SK-N-SH treated with all-trans-retinoic acid at 6 μM for 48 hours (cell line): ENCODE data around the gene SURF2.

ENCODE experiments used
- ATAC-seq: fragments of 200-7000 bp; cut with Tn5 transposase; 3 replicates; pipeline ENCODE4 v1.9.1; 2020; ENCODE audit warnings: mild to moderate bottlenecking, moderate library complexity
- ARNTL ChIP-seq: fragments of 450-650 bp; formaldehyde crosslinking; IDR thresholded peaks from 2 replicates; pipeline ENCODE4 v1.5.0; 2020; ENCODE audit warnings: low read depth, mild to moderate bottlenecking, moderate library complexity, borderline replicate concordance
- BACH2 ChIP-seq: fragments of 250-450 bp; sonication (Bioruptor Pico); IDR thresholded peaks from 2 replicates; pipeline ENCODE4 v1.9.0; 2021; ENCODE audit warnings: mild to moderate bottlenecking, borderline replicate concordance
- CSDC2 ChIP-seq: fragments of 250-450 bp; sonication (Bioruptor Pico); IDR thresholded peaks from 2 replicates; pipeline ENCODE4 v1.5.0; 2020; ENCODE audit warnings: mild to moderate bottlenecking, moderate library complexity
- ESRRG ChIP-seq: fragments of 250-450 bp; sonication (Bioruptor Pico); IDR thresholded peaks from 2 replicates; pipeline ENCODE4 v1.6.1; 2021; ENCODE audit warnings: mild to moderate bottlenecking
- GLIS3 ChIP-seq: fragments of 250-450 bp; sonication (Bioruptor Pico); IDR thresholded peaks from 2 replicates; pipeline ENCODE4 v1.5.0; 2020; ENCODE audit warnings: mild to moderate bottlenecking, moderate library complexity
- OSR1 ChIP-seq: fragments of 250-450 bp; sonication (Bioruptor Pico); IDR thresholded peaks from 2 replicates; pipeline ENCODE4 v1.8.0; 2022; ENCODE audit warnings: moderate library complexity, mild to moderate bottlenecking, inconsistent platforms
- PATZ1 ChIP-seq: fragments of 250-450 bp; sonication (Bioruptor Pico); IDR thresholded peaks from 2 replicates; pipeline ENCODE4 v1.8.0; 2020; ENCODE audit warnings: mild to moderate bottlenecking, moderate library complexity, borderline replicate concordance
- PPARA ChIP-seq: fragments of 250-450 bp; sonication (Bioruptor Pico); IDR thresholded peaks from 2 replicates; pipeline ENCODE4 v1.5.0; 2020; ENCODE audit warnings: mild to moderate bottlenecking, borderline replicate concordance
- SNAI2 ChIP-seq: fragments of 250-450 bp; sonication (Bioruptor Pico); IDR thresholded peaks from 2 replicates; pipeline ENCODE4 v1.5.0; 2020; ENCODE audit warnings: mild to moderate bottlenecking, moderate library complexity
- TCF4 ChIP-seq: fragments of 250-450 bp; sonication (Bioruptor Pico); IDR thresholded peaks from 2 replicates; pipeline ENCODE4 v1.8.0; 2021; ENCODE audit warnings: mild to moderate bottlenecking, moderate library complexity, borderline replicate concordance
- TOX ChIP-seq: fragments of 250-450 bp; sonication (Bioruptor Pico); IDR thresholded peaks from 2 replicates; pipeline ENCODE4 v1.8.0; 2021; ENCODE audit warnings: mild to moderate bottlenecking, moderate library complexity, borderline replicate concordance
- TSHZ2 ChIP-seq: fragments of 250-450 bp; sonication (Bioruptor Pico); IDR thresholded peaks from 2 replicates; pipeline ENCODE4 v1.5.0; 2020; ENCODE audit warnings: mild to moderate bottlenecking, moderate library complexity
- ZC3H10 ChIP-seq: fragments of 250-450 bp; sonication (Bioruptor Pico); IDR thresholded peaks from 2 replicates; pipeline ENCODE4 v1.5.1; 2021; ENCODE audit warnings: mild to moderate bottlenecking, moderate library complexity
- ZFP3 ChIP-seq: fragments of 250-450 bp; sonication (Bioruptor Pico); IDR thresholded peaks from 2 replicates; pipeline ENCODE4 v1.5.0; 2020; ENCODE audit warnings: mild to moderate bottlenecking, moderate library complexity
- ZFP30 ChIP-seq: fragments of 450-650 bp; formaldehyde crosslinking; IDR thresholded peaks from 2 replicates; pipeline ENCODE4 v1.5.0; 2022; ENCODE audit warnings: mild to moderate bottlenecking, moderate library complexity
- ZNF565 ChIP-seq: fragments of 450-650 bp; formaldehyde crosslinking; conservative IDR thresholded peaks from 2 replicates; pipeline ENCODE4 v1.5.0; 2020; ENCODE audit warnings: low read depth, mild to moderate bottlenecking, moderate library complexity
- ZNF70 ChIP-seq: fragments of 450-650 bp; formaldehyde crosslinking; IDR thresholded peaks from 2 replicates; pipeline ENCODE4 v1.5.0; 2020; ENCODE audit warnings: mild to moderate bottlenecking, moderate library complexity
- ZNF8 ChIP-seq: fragments of 450-650 bp; formaldehyde crosslinking; IDR thresholded peaks from 2 replicates; pipeline ENCODE4 v1.5.0; 2020; ENCODE audit warnings: mild to moderate bottlenecking, moderate library complexity
- TF ChIP-seq, protein P1 (sequence below): fragments of 250-450 bp; sonication (Bioruptor Pico); IDR thresholded peaks from 2 replicates; pipeline ENCODE4 v1.5.1; 2020; ENCODE audit warnings: low read depth, mild to moderate bottlenecking, moderate library complexity
- TF ChIP-seq, protein P2 (sequence below): fragments of 250-450 bp; sonication (Bioruptor Pico); IDR thresholded peaks from 2 replicates; pipeline ENCODE4 v1.5.1; 2021; ENCODE audit warnings: mild to moderate bottlenecking, moderate library complexity
- TF ChIP-seq, protein P3 (sequence below): fragments of 250-450 bp; sonication (Bioruptor Pico); IDR thresholded peaks from 2 replicates; pipeline ENCODE4 v1.8.0; 2021; ENCODE audit warnings: low read depth, mild to moderate bottlenecking, moderate library complexity, borderline replicate concordance

SURF2 gene

GRCh38 chr9:133394687-133395271 is 38.4 kb downstream of the SURF2 start (continued):
- TF ChIP-seq PATZ1 (CRISPR knock-in tag) (no peak), ZFP3 (CRISPR knock-in tag) (no peak), ZNF8 (no peak), ARNTL (no peak)
- TF ChIP-seq, all 23 proteins: peak for 0

DNA sequence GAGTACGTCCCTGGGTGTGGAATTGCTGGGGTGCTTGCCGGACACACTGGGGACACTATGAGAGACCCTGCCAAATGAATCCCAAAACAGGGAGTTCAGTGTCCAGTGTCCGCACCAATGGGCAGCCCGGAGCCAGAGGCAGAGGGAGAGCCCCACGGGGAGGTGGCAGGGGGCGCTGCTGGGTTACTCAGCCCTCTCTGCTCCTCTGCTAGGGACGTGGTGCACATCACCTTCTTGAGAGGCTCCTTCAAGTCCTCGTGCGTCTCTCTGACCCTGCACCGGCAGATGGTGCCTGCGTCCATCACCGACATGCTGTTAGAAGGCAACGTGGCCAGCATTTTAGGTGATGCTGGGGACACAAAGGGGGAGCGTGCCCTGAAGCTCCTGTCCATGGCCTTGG is 40.6 kb downstream of the SURF2 start:
- no peak for TF ChIP-seq BACH2 (CRISPR knock-in tag)
- TF ChIP-seq, protein P1, sequence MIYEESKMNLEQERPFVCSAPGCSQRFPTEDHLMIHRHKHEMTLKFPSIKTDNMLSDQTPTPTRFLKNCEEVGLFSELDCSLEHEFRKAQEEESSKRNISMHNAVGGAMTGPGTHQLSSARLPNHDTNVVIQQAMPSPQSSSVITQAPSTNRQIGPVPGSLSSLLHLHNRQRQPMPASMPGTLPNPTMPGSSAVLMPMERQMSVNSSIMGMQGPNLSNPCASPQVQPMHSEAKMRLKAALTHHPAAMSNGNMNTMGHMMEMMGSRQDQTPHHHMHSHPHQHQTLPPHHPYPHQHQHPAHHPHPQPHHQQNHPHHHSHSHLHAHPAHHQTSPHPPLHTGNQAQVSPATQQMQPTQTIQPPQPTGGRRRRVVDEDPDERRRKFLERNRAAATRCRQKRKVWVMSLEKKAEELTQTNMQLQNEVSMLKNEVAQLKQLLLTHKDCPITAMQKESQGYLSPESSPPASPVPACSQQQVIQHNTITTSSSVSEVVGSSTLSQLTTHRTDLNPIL (CRISPR knock-in tag), result no peak
- TF ChIP-seq, protein P2, sequence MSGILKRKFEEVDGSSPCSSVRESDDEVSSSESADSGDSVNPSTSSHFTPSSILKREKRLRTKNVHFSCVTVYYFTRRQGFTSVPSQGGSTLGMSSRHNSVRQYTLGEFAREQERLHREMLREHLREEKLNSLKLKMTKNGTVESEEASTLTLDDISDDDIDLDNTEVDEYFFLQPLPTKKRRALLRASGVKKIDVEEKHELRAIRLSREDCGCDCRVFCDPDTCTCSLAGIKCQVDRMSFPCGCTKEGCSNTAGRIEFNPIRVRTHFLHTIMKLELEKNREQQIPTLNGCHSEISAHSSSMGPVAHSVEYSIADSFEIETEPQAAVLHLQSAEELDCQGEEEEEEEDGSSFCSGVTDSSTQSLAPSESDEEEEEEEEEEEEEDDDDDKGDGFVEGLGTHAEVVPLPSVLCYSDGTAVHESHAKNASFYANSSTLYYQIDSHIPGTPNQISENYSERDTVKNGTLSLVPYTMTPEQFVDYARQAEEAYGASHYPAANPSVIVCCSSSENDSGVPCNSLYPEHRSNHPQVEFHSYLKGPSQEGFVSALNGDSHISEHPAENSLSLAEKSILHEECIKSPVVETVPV (CRISPR knock-in tag), result no peak
- TF ChIP-seq OSR1, result no peak
- no peak for TF ChIP-seq GLIS3 (CRISPR knock-in tag)
- TF ChIP-seq, protein P3, sequence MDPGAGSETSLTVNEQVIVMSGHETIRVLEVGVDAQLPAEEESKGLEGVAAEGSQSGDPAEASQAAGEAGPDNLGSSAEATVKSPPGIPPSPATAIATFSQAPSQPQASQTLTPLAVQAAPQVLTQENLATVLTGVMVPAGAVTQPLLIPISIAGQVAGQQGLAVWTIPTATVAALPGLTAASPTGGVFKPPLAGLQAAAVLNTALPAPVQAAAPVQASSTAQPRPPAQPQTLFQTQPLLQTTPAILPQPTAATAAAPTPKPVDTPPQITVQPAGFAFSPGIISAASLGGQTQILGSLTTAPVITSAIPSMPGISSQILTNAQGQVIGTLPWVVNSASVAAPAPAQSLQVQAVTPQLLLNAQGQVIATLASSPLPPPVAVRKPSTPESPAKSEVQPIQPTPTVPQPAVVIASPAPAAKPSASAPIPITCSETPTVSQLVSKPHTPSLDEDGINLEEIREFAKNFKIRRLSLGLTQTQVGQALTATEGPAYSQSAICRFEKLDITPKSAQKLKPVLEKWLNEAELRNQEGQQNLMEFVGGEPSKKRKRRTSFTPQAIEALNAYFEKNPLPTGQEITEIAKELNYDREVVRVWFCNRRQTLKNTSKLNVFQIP (CRISPR knock-in tag), result no peak
- no peak for TF ChIP-seq ARNTL
- no peak for TF ChIP-seq ZNF8
- TF ChIP-seq ZNF565 (CRISPR knock-in tag), result no peak
- TF ChIP-seq TOX (CRISPR knock-in tag), result no peak
- TF ChIP-seq ZFP30 (CRISPR knock-in tag), result no peak
- no peak for TF ChIP-seq ZC3H10 (CRISPR knock-in tag)
- TF ChIP-seq CSDC2, result no peak
- TF ChIP-seq PPARA (CRISPR knock-in tag), result no peak
- ATAC-seq, result peak; percentile 68

DNA sequence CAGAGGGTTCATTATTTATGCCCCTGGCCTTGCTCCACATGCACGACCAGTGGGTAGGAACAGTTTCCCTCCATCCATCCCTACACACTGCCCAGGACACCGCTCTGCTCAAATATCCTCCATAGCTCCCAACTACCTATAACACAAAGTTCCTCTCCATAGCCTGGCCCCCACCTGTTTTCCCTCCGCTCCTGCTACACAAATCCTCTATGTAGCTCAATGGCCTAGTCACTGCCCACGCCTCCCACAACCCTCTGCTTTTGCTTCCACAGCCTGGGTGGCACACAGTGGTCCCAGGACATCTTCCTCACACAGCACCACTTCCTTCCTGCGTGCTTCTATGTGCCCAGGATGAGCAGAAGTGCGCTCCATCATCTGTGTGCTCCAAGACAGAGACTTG is 41.0 kb downstream of the SURF2 start:
- TF ChIP-seq OSR1, result no peak
- TF ChIP-seq TCF4 (CRISPR knock-in tag), result no peak
- no peak for TF ChIP-seq SNAI2 (CRISPR knock-in tag)
- no peak for TF ChIP-seq PPARA (CRISPR knock-in tag)
- TF ChIP-seq, protein P2 (CRISPR knock-in tag), result no peak
- no peak for TF ChIP-seq ZC3H10 (CRISPR knock-in tag)
- no peak for TF ChIP-seq ZNF8
- TF ChIP-seq ZNF70 (CRISPR knock-in tag), result no peak
- TF ChIP-seq ESRRG (CRISPR knock-in tag), result no peak
- no peak for ATAC-seq

DNA sequence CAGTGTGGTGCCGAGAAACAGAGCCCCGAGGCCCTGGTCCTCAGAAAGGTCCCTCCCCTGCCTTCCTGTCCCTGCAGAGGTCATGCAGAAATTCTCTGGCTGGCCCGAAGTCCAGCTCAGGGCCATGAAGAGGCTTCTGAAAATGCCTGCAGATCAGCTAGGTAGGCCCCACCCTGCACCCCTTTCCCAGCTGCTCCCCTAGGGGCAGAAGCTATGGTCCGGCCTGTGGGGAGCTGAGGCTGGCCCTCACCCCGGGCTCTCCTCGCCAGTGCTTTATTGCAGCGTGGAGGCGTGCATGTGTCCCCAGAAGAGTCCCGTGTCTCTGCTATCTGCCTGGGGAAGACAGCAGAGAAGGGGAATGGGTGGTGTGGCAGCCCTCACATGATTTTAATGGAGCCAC is 41.5 kb downstream of the SURF2 start:
- ATAC-seq, result no peak; the same call in 2 of the 3 replicates
- no peak for TF ChIP-seq SNAI2 (CRISPR knock-in tag)
- no peak for TF ChIP-seq ZC3H10 (CRISPR knock-in tag)
- TF ChIP-seq ZNF70 (CRISPR knock-in tag), result no peak
- no peak for TF ChIP-seq ZFP30 (CRISPR knock-in tag)
- no peak for TF ChIP-seq TCF4 (CRISPR knock-in tag)
- TF ChIP-seq, protein P3 (CRISPR knock-in tag), result no peak
- no peak for TF ChIP-seq TSHZ2 (CRISPR knock-in tag)
- TF ChIP-seq PPARA (CRISPR knock-in tag), result no peak
- TF ChIP-seq, all 23 proteins: peak for 0
